Measurements from ENCODE around the gene AUTS2.
A peak's percentile ranks its signal among the peaks of the same experiment; 100 is the strongest.

AUTS2 gene

GRCh38 chr7:69625798-69626197 lies 27.5 kb downstream of the AUTS2 start:
- DNase-seq: no peak

- no peak for DNase-seq
These were observed 32.0 kb downstream of the AUTS2 start for GRCh38 chr7:69630292-69630691.

GRCh38 chr7:69631131-69631530 lies 32.9 kb downstream of the AUTS2 start:
- no peak for DNase-seq

GRCh38 chr7:69632280-69632679 lies 34.0 kb downstream of the AUTS2 start:
- no peak for DNase-seq

GRCh38 chr7:69633122-69633831 lies 35.0 kb downstream of the AUTS2 start:
- DNase-seq: no peak

GRCh38 chr7:69635555-69636185 lies 37.4 kb downstream of the AUTS2 start:
- DNase-seq: no peak

- no peak for DNase-seq
These were observed 40.4 kb downstream of the AUTS2 start for GRCh38 chr7:69638674-69639073.

- DNase-seq: no peak
These were observed 41.9 kb downstream of the AUTS2 start for GRCh38 chr7:69640216-69640615.

- DNase-seq: no peak
These were observed 42.8 kb downstream of the AUTS2 start for GRCh38 chr7:69640925-69641594.

GRCh38 chr7:69643265-69643664 lies 45.0 kb downstream of the AUTS2 start:
- no peak for DNase-seq

GRCh38 chr7:69643708-69644445 lies 45.6 kb downstream of the AUTS2 start:
- DNase-seq: no peak

- no peak for DNase-seq
These were observed 47.4 kb downstream of the AUTS2 start for GRCh38 chr7:69645683-69646082.

- no peak for DNase-seq
These were observed 52.9 kb downstream of the AUTS2 start for GRCh38 chr7:69651101-69651590.

- peak; percentile 18 for DNase-seq
These were observed 54.8 kb downstream of the AUTS2 start for GRCh38 chr7:69652947-69653701.

- no peak for DNase-seq
These were observed 55.5 kb downstream of the AUTS2 start for GRCh38 chr7:69653806-69654205.

- peak; percentile 25 for DNase-seq
These were observed 56.1 kb downstream of the AUTS2 start for GRCh38 chr7:69654381-69654780.

GRCh38 chr7:69654849-69655707 lies 56.8 kb downstream of the AUTS2 start:
- DNase-seq: no peak

- DNase-seq: no peak
These were observed 57.8 kb downstream of the AUTS2 start for GRCh38 chr7:69656077-69656476.

GRCh38 chr7:69656890-69657289 lies 58.6 kb downstream of the AUTS2 start:
- DNase-seq: no peak

- no peak for DNase-seq
These were observed 59.1 kb downstream of the AUTS2 start for GRCh38 chr7:69657331-69657730.

- DNase-seq: no peak
These were observed 59.7 kb downstream of the AUTS2 start for GRCh38 chr7:69657985-69658384.

- DNase-seq: no peak
These were observed 61.7 kb downstream of the AUTS2 start for GRCh38 chr7:69659983-69660382.

All from NCI-H510A (cell line).